ENCODE measurements around the gene TBC1D5.
"Not testable (repeated sequence)": the region's sequence is repeated elsewhere in the genome, so short reads cannot be mapped to it uniquely, and the experiment has no call there.

Gene TBC1D5

GRCh38 chr3:17535274-17535673 is 207.2 kb downstream of the TBC1D5 start:
- DNase-seq = peak in 1 of 2 experiments; percentile 37

- not testable (repeated sequence) for DNase-seq
Measured at GRCh38 chr3:17532446-17532845, 210.0 kb downstream of the TBC1D5 start.

- no peak for DNase-seq
Measured at GRCh38 chr3:17529677-17530076, 212.8 kb downstream of the TBC1D5 start.

DNA sequence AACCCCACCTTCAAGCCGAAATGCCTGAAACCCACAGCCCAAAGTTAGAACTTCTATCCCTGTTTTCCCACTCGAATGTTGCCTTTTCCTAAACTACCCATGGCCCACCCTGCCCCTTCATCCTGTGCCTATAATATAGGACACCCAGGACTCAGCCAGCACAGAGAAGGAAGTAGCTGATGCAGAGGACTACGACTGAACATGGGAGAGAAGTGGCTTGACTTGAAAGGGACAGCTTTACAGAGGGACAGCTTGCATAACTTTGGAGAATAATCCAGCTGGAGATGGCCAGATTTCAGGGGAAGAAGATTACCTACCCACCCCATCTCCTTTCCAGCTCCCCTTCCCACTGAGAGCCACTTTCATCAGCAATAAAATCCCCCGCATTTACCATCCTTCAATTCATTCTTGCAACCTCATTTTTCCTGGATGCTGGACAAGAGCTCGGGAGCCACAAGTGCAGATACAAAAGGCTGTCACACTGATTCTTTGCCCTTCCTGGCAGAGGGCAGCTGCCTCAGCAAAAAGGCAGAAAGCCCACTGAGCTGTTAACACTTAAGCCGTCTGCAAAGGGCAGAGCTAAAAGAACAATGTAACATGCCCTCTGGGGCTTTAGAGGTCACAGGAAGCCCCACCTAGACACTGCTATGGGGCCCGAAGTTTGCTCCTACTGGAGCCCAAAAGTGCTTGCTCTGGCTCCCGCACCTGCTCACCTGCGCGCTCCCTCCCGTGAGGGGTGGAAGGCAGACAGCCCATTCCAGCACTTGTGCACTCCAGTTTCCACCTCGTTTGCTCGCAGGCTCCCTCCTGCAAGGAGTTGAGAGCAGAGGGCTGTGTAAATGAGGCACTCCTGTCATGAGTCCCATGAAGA is 224.0 kb downstream of the TBC1D5 start:
- no peak for DNase-seq

GRCh38 chr3:17515445-17516234 is 226.8 kb downstream of the TBC1D5 start:
- DNase-seq = no peak

DNA sequence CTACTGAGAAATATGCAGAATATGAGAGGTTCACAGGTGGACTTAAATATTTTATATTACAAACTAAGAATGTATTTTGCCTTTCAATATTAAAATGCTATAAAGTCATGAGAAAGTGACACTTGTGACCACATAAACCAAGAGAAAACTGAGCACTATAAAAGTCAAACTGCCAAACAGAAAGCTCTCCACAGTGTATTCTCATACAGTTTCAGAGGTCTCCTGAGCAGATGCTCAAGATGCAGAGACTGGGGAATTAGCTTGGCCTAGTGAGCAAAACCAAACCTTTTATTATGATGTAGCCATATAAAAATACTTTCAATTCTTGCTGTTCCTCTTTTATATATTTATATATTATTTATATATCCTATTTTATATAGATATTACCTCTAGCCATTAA is 227.8 kb downstream of the TBC1D5 start:
- no peak for DNase-seq

DNA sequence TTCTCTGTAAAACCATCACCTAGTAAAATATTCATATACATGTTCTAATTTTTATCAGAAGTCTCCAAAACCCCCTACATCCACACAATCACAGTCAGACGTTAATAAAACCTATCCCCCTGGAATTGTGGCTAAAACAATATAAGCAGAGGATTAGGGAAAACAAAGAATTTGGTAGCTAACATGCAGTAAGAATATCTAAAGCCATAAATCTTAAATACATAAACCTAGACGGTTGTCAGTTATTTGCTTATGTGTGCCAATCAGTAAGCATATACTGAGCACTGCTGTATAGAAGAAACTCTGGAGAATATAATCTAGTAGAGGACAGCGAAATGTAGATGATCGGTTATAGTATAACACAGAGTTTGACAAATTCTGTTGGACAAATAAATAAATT is 232.2 kb downstream of the TBC1D5 start:
- no peak for DNase-seq

DNA sequence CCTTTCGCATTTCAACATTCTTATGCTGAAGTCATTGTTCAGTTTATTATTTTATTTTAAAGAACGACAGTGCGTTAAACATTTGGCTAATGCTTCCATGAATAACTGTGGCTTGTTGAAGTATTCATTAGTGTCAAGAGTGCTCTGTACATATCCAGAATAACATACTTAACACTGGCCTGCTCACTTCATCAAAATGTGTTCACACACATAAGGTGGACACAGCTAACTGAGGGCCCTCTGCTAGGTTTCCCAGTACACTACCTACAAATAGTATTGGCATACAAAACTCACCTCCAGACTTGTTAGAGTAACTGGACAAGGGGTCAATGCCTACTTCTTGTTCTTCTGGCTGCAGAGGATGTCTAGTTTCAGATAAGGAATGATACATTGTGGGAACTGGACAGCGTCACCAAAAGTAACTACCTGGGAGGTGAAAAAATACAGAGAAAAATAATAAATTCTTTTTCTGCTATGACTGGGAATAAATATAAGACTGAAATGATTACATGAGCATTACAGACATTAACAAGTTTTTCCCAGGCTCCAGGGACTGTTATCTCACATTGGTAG is 234.2 kb downstream of the TBC1D5 start:
- no peak for DNase-seq

GRCh38 chr3:17507480-17507879 is 235.0 kb downstream of the TBC1D5 start:
- DNase-seq = no peak

GRCh38 chr3:17505856-17506255 is 236.6 kb downstream of the TBC1D5 start:
- no peak for DNase-seq

- DNase-seq = no peak
Measured at GRCh38 chr3:17501745-17502144, 240.7 kb downstream of the TBC1D5 start.

DNA sequence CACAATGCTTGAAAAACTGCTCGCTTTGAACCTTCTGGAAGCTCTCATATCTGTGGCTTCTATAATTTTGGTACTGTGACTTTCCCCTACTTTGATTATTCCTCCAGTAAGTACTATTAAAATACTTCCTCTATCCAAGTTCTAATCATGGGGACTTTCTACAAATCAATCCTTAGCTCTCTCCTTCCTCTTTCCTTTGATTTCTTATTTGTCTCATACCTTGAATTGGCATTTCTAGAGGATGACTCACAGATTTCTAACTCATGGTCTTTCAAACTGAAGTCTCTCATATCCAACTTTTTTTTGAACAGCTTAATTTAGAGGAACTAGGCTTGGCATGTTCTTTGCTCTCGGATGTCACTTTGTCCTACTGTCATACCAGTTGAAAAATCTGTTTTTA is 241.8 kb downstream of the TBC1D5 start:
- DNase-seq = no peak

DNA sequence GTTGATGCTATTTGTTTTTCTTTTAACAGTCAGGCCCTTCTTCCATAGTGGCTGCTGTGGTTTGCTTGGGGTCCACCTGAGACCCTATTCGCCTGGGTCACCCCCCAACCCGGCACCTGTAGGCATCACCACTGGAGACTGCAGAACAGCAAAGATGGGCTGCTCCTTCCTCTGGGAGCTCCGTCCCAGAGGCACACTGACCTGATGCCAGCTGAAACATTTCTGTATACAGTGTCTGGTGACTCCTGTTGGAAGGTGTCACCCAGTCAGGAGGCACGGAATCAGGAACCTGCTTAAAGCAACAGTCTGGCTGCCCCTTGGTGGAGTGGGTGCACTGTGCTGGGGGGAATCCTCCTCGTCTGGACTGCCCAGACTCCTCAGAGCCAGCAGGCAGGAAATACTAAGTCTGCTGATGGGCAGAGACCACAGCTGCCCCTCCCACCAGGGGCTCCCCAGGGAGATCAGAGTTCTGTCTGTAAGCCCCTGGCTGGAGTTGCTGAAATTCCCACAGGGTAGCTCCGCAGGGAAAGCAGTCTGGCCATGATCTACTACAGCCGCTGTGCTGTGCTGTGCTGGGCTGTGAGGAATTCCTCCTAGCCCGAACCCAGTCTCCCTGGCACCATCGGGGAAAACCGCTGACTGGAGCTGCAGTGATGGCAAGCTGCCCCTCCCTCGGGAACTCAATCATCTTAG is 248.2 kb downstream of the TBC1D5 start:
- no peak for DNase-seq

- no peak for DNase-seq
Measured at GRCh38 chr3:17491601-17492000, 250.8 kb downstream of the TBC1D5 start.

DNA sequence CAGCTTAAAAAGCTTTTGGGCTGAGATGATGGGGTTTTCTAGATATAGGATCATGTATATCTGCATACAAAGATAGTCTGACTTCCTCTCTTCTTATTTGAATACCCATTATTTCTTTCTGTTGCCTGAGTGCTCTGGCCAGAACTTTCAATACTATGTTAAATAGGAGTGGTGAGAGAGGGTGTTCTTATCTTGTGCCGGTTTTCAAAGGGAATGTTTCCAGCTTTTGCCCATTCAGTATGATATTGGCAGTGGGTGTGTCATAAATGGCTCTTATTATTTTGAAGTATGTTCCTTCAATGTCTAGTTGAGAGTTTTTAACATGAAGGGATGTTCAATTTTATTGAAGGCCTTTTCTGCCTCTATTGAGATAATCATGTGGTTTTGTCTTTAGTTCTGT is 251.2 kb downstream of the TBC1D5 start:
- not testable (repeated sequence) for DNase-seq

GRCh38 chr3:17489139-17489538 is 253.3 kb downstream of the TBC1D5 start:
- no peak for DNase-seq

DNA sequence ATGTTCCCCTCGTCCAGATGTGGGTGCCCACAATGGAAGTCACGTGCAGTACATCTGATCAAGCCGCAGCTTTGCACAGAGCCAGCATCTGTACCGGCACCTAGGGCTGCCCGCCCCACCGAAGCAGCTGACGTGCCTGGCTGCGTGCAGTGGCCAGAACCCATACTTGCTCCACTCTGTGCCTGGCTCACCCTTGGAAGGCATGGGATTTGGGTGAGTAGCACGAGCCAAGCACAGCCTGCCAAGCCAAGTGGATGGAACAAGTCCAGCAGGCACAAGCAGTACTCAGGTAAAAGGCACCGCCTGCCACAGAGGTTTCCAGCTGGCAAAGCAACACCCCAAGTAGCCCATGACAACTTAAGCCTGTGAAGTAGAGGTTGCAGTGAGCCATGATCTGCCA is 261.3 kb downstream of the TBC1D5 start:
- DNase-seq = no peak

DNA sequence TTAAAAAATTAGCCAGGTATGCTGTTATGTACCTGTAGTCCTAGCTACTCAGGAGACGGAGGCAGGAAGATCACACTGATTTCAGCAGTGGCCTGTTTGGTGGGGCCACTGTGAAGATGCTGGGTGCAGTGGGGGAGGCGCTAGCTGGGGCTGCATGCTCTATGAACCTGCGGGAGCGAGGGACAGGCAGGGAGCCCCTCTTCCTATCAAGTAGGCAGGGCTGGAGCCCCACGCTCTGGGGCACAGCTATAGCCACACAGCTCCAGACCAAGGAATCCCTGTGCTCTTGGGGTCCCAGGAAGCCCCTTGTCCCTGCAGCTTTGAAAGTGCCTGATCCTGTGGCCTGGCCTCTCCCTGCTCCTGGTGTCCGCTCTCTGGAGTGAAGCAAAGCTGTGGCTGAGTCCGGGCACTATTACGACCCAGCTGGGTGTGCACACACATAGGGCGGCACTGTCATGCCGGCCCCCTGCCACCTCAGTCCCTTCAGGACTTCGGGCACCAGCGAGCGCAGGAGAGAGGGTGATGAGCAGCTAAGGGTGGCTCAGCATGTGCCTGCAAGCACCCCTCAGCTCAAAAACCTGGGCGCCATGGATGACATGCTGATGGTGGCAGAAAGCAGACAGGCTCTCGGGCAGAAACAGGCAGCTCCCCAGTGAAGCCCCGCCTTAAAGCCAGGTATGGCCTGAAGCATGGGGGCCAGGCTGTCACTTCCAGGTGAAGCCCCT is 262.6 kb downstream of the TBC1D5 start:
- DNase-seq = no peak

GRCh38 chr3:17478673-17479072 is 263.8 kb downstream of the TBC1D5 start:
- DNase-seq = no peak

DNA sequence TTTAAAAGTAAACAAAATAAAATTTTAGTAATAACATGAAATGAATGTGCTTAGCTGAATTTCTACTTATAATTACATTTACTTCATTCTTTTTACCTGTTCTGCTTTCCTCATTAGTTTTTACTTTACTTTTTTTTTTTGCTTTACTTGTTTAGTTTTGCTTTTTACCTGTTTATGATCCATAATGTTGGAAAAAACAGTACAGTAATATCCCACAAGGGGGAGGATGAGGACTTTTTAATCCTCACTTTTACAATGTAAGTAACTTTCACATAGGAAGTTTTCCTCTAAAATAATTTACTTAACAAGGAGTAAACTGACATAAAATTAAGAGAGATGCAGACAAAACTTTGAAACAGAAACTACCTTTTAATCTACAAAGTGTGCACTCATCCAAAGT is 268.7 kb downstream of the TBC1D5 start:
- DNase-seq = no peak

GRCh38 chr3:17469954-17470353 is 272.5 kb downstream of the TBC1D5 start:
- no peak for DNase-seq

- DNase-seq = no peak
Measured at GRCh38 chr3:17469520-17469919, 272.9 kb downstream of the TBC1D5 start.
